DOHH2 (cell line): ENCODE measurements around the gene DCUN1D5.

Source experiments
- H3F3A ChIP-seq: fragments of 200-600 bp; sonication (generic), shearing (Covaris generic); 2 replicates; pipeline ENCODE4 v1.6.0; 2016; ENCODE audit warnings: antibody characterized with exemption, mild to moderate bottlenecking; ENCODE audit not compliant: control insufficient read depth, insufficient read depth
- H3K27ac ChIP-seq: fragments of 200-600 bp; sonication (generic); 2 replicates; pipeline ENCODE4 v1.5.1; 2014; ENCODE audit warnings: low read depth, mild to moderate bottlenecking, low read length, moderate library complexity
- H3K27me3 ChIP-seq: fragments of 200-600 bp; sonication (generic); 2 replicates; pipeline ENCODE4 v1.6.1; 2014; ENCODE audit warnings: mild to moderate bottlenecking, low read length, mixed read lengths; ENCODE audit not compliant: control insufficient read depth
- H3K36me3 ChIP-seq: fragments of 200-600 bp; sonication (generic); 2 replicates; pipeline ENCODE4 v1.6.1; 2014; ENCODE audit warnings: mild to moderate bottlenecking, low read length, moderate library complexity, mixed read lengths; ENCODE audit not compliant: control insufficient read depth
- H3K4me1 ChIP-seq: fragments of 200-600 bp; sonication (generic); 2 replicates; pipeline ENCODE4 v1.6.1; 2014; ENCODE audit warnings: mild to moderate bottlenecking, low read length, mixed read lengths; ENCODE audit not compliant: control insufficient read depth
- H3K4me2 ChIP-seq: fragments of 200-600 bp; sonication (generic); 2 replicates; pipeline ENCODE4 v1.6.0; 2014; ENCODE audit warnings: mild to moderate bottlenecking, low read length, moderate library complexity
- H3K4me3 ChIP-seq: fragments of 200-600 bp; sonication (generic); 2 replicates; pipeline ENCODE4 v1.5.1; 2014; ENCODE audit warnings: mild to moderate bottlenecking, low read length, mixed read lengths
- H3K79me2 ChIP-seq: fragments of 200-600 bp; sonication (generic); 2 replicates; pipeline ENCODE4 v1.6.1; 2014; ENCODE audit warnings: mild to moderate bottlenecking, low read length, mixed read lengths; ENCODE audit not compliant: control insufficient read depth
- H3K9me2 ChIP-seq: fragments of 200-600 bp; sonication (generic); replicated peaks from 2 replicates; pipeline ENCODE4 v1.6.1; 2014; ENCODE audit warnings: mild to moderate bottlenecking, low read length, mixed read lengths; ENCODE audit not compliant: control insufficient read depth
- H3K9me3 ChIP-seq: fragments of 200-600 bp; sonication (generic); 2 replicates; pipeline ENCODE4 v1.6.1; 2014; ENCODE audit warnings: antibody characterized with exemption, low read length, mixed read lengths; ENCODE audit not compliant: control insufficient read depth, insufficient read depth
- H4K20me1 ChIP-seq: fragments of 200-600 bp; sonication (generic); 2 replicates; pipeline ENCODE4 v1.6.0; 2014; ENCODE audit warnings: low read depth, mild to moderate bottlenecking, antibody characterized with exemption, low read length, moderate library complexity; ENCODE audit not compliant: control insufficient read depth, insufficient read depth
- EZH2phosphoT487 ChIP-seq: fragments of 200-600 bp; sonication (generic); IDR thresholded peaks from 2 replicates; pipeline ENCODE4 v1.6.1; 2017; ENCODE audit warnings: borderline replicate concordance, mild to moderate bottlenecking, antibody characterized with exemption, low read length, moderate library complexity, mixed read lengths
- TF ChIP-seq, protein P1 (sequence below): fragments of 200-600 bp; sonication (generic); IDR thresholded peaks from one replicate; pipeline ENCODE4 v1.5.1; 2014; ENCODE audit warnings: antibody characterized with exemption, mild to moderate bottlenecking, low read depth, low read length; ENCODE audit not compliant: poor library complexity, severe bottlenecking

Gene DCUN1D5

DNA sequence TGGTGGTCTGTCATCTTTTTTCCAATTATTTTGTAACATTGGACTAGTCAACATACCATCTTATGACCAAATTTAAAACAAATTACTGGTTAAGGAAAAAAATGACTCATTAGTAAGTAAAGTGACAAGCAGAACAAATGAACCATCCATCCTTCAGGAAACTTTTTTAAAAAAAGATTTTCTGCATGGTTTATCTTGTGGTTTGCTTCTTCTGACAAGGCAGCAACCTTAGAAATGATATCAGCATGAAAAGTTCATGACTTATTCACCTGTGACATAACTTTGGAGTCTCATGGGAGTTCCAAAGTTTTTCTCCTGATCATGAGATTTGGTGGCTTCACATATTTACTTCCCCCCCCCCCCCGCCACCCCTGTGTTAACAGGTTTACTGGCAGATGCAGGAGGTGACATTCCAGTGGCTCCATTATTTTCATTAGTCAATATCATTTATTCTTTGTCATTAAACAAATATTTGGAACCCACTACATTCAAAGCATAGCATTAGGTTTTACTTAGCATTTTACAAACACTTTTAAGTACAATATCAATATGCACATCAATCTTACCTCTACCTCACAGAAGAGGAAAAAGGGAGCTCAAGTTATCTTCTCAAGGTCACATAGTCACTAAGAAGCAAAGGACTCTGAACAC is 40.7 kb downstream of the DCUN1D5 start:
- Histone ChIP-seq H3K27ac (no peak overlapping the region), H4K20me1 (no peaks in the 10 kb centered on the region), H3K36me3 (peaks cover 3% of the 10 kb centered on the region; the same call in 1 of the 2 replicates), H3K79me2 (no peaks in the 10 kb centered on the region), H3K9me2 (no peaks in the 10 kb centered on the region), H3K4me2 (no peak overlapping the region), H3F3A (peaks cover 12% of the 10 kb centered on the region; the same call in 1 of the 2 replicates), H3K4me3 (no peak overlapping the region), H3K4me1 (no peaks in the 10 kb centered on the region), H3K27me3 (no peaks in the 10 kb centered on the region), H3K9me3 (no peaks in the 10 kb centered on the region)
- TF ChIP-seq EZH2phosphoT487, result no peak
- TF ChIP-seq, protein P1, sequence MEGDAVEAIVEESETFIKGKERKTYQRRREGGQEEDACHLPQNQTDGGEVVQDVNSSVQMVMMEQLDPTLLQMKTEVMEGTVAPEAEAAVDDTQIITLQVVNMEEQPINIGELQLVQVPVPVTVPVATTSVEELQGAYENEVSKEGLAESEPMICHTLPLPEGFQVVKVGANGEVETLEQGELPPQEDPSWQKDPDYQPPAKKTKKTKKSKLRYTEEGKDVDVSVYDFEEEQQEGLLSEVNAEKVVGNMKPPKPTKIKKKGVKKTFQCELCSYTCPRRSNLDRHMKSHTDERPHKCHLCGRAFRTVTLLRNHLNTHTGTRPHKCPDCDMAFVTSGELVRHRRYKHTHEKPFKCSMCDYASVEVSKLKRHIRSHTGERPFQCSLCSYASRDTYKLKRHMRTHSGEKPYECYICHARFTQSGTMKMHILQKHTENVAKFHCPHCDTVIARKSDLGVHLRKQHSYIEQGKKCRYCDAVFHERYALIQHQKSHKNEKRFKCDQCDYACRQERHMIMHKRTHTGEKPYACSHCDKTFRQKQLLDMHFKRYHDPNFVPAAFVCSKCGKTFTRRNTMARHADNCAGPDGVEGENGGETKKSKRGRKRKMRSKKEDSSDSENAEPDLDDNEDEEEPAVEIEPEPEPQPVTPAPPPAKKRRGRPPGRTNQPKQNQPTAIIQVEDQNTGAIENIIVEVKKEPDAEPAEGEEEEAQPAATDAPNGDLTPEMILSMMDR, result no peak

DNA sequence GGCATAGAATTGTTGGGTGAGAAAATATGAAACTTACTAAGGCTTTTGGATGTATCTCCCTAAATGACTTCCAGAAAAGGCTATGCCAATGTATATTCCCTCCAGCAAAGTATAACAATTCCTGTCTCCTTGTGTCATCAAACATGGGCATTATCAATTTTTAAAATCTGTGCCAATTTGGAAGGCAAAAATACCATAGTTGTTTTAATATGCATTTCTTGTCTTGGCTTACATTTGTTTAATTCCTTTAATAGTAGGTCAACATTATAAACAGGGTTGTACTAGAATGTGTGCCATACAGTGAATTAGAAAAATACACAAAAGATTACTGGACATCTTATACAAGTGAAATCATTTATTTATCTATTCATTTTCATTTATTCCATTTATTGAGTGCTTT is 41.6 kb downstream of the DCUN1D5 start:
- H3K4me1 ChIP-seq, result no peaks in the 10 kb centered on the region
- H3K4me2 ChIP-seq, result no peak overlapping the region

DNA sequence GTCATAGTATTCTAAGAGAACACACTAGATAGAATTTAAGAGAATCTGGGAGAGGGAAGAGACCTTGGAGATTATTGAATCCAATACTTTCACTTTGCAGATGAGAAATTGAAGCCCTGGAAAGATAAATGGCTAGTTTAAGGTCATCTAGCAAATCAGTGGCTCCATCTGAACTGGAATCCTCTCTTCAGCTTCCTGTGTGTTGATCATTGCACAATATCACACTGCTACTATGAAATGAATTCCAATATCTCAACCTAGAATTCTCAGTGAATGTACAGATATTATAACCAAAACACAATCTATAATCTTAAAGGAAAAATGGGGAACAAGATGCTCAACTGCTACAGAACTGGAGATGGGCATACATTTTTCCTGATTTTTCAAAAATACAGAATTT is 44.1 kb downstream of the DCUN1D5 start:
- Histone ChIP-seq H3K27ac (no peak overlapping the region), H3K79me2 (no peaks in the 10 kb centered on the region), H3K4me1 (no peaks in the 10 kb centered on the region), H3K27me3 (no peaks in the 10 kb centered on the region), H4K20me1 (no peaks in the 10 kb centered on the region), H3F3A (0 out of 2 replicates have a peak, but pooled peaks cover 2% of the 10 kb centered on the region), H3K4me2 (no peak overlapping the region), H3K36me3 (no peaks in the 10 kb centered on the region), H3K4me3 (no peak overlapping the region), H3K9me2 (no peaks in the 10 kb centered on the region), H3K9me3 (no peaks in the 10 kb centered on the region)
- TF ChIP-seq, protein P1, result no peak
- no peak for TF ChIP-seq EZH2phosphoT487

More for the DNA sequence above, 41.6 kb downstream of the DCUN1D5 start:
- no peak overlapping the region for H3K4me3 ChIP-seq
- H3K79me2 ChIP-seq, result no peaks in the 10 kb centered on the region
- no peaks in the 10 kb centered on the region for H3K9me2 ChIP-seq
- peaks cover 3% of the 10 kb centered on the region; the same call in 1 of the 2 replicates for H3K36me3 ChIP-seq
- no peaks in the 10 kb centered on the region for H3K27me3 ChIP-seq
- H3K9me3 ChIP-seq, result no peaks in the 10 kb centered on the region
- H3F3A ChIP-seq, result 0 out of 2 replicates have a peak, but pooled peaks cover 3% of the 10 kb centered on the region
- TF ChIP-seq, protein P1, result no peak
- TF ChIP-seq EZH2phosphoT487, result no peak
- no peaks in the 10 kb centered on the region for H4K20me1 ChIP-seq
- no peak overlapping the region for H3K27ac ChIP-seq
